Regular cardiac myocyte (primary cell): ENCODE data around the gene OR2AG1. TPM values are rescaled to one million over a fixed set of nuclear protein-coding genes. Genes with fewer than 3 reads are reported as not detected.

ENCODE experiments used
- total RNA-seq: library from RNA; depleted of rRNA; stranded (reverse); fragments of >200 nt; gene quantifications from 2 replicates; pipeline ENCODE4 v1.2.3, GENCODE V29; 2014

Gene OR2AG1, protein sequence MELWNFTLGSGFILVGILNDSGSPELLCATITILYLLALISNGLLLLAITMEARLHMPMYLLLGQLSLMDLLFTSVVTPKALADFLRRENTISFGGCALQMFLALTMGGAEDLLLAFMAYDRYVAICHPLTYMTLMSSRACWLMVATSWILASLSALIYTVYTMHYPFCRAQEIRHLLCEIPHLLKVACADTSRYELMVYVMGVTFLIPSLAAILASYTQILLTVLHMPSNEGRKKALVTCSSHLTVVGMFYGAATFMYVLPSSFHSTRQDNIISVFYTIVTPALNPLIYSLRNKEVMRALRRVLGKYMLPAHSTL
- total RNA-seq = not detected in 2 replicates

DNA sequence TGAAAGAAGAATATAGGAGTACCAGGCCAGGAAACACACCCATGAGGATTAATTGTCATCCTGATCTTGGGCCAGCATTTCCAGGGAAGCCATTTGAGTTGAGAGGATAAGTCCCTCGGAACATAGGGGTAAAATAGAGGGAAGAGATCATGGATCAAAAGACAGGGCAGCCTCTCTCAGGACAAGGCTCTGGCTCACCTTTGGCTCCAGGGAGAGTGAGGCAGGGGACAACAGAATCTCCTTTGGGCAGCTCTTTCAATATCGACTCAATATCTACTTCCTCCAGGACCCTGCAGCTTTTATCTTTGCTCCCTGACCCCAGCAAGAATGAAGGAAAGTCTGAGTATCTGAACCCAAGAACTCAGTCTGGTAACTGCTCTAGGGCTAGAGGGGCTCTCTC is at the start of gene OR2AG1:
OR2AG1 (plus strand) TSS at position 301 of the 400 bp plus-strand sequence. CDS start 2,018 bp downstream, outside the sequence.

DNA sequence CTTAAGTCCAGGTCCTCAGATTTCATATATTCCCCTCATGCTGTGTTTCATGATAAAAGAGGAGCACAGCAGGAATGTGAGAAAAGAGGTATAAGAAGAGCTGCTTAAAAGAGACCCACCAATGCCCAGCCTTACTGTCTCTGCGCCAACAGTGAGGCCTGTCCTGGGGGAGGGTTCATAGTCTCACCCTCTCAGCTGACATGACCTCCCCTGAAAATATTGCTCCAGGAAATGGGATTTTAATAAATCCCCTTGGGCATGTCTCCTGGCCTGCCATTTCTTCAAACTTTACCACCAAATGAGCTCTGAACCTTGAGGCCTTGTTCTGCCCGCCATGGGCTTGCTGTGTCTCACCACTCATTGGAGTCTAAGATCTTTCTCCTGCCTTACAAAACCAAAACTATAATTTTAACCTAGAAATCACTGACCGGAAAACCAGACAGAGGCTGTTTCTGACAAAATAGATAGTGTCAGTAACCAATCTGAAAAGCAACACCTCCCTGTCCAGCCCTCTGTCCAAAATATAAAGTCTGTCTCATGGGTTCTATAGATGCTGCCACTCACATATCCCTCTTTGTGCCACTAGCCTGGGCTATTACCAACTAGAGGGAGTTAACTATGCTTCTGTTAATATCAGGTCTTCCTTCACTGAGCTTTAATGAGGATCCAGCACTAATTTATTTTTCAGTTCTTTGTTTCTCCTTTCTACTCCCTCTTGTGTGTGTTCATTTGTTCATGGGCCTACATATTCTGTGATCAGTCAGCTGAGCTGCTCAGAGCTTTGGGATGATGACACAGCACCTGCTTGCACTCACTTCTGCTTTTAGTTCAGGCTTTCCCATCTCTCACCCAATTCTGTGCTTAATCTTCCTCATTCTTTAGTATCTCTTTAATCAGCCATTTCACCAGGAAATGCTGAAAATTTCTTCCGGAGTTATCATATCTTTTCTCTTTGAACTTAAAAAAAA is 10.6 kb upstream of the OR2AG1 start, which contains the start of gene OR2AG2:
OR2AG2 (minus strand) TSS at position 51 of the 968 bp plus-strand sequence. CDS start 3,019 bp downstream, outside the sequence.

DNA sequence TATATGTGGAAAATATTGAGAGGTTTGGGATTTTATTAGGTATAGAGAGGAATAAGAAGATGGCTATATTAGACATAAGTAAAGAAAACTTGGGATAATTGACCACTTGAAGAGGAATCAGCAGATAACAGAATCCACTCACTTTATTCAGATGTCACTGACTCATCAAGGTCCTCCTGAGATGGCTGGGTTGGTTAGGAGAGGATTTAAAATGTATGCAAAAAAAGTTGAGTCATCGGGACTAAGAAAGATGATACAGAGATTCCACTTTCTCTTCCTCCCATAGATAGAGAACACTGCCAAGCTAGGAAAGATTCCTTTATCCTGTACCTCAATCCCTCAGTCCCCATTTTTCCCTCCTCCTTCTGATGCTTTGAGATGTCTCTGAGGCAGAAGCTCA is 16.6 kb downstream of the OR2AG1 start, which contains the start of gene OR6A2:
OR6A2 (minus strand) TSS at position 288 of the 400 bp plus-strand sequence. CDS start 3,981 bp downstream, outside the sequence.

Other genes with a start within 250 kb of the OR2AG1 start
- 8.7 and 15.0 TPM in 2 replicates for gene RRP8, start 179.4 kb upstream of the OR2AG1 start, total RNA-seq
- gene ILK, start 179.2 kb upstream of the OR2AG1 start, total RNA-seq = 165 and 267 TPM in 2 replicates
- gene TAF10, start 170.8 kb upstream of the OR2AG1 start, total RNA-seq = 37.2 and 58.9 TPM in 2 replicates
- 28.8 and 135 TPM in 2 replicates for gene TPP1, start 163.6 kb upstream of the OR2AG1 start, total RNA-seq
- 1.1 and 1.3 TPM in 2 replicates for gene DCHS1, start 127.2 kb upstream of the OR2AG1 start, total RNA-seq
- gene MRPL17, start 99.7 kb upstream of the OR2AG1 start, total RNA-seq = 68.8 and 105 TPM in 2 replicates
- gene OR2AG2, start 11.0 kb upstream of the OR2AG1 start, total RNA-seq = under 0.01 and 0.28 TPM in 2 replicates
- gene OR6A2, start 16.7 kb downstream of the OR2AG1 start, total RNA-seq = 0.19 and 0.28 TPM in 2 replicates
- not detected in 2 replicates for gene OR10A5, start 62.7 kb downstream of the OR2AG1 start, total RNA-seq
- not detected in 2 replicates for gene OR10A2, start 80.0 kb downstream of the OR2AG1 start, total RNA-seq
- gene OR10A4, start 93.6 kb downstream of the OR2AG1 start, total RNA-seq = not detected in 2 replicates
- 0.28 and 0.38 TPM in 2 replicates for gene OR2D2, start 109.5 kb downstream of the OR2AG1 start, total RNA-seq
- not detected in 2 replicates for gene OR2D3, start 138.0 kb downstream of the OR2AG1 start, total RNA-seq
- gene ZNF215, start 143.4 kb downstream of the OR2AG1 start, total RNA-seq = 6.8 and 7.1 TPM in 2 replicates
- gene ZNF214, start 237.3 kb downstream of the OR2AG1 start, total RNA-seq = 3.1 and 3.9 TPM in 2 replicates
- under 0.01 and 0.19 TPM in 2 replicates for gene NLRP14, start 237.5 kb downstream of the OR2AG1 start, total RNA-seq